ENCODE results near the gene CTDP1. TPM values are rescaled to one million over a fixed set of nuclear protein-coding genes. Genes with fewer than 3 reads are reported as not detected.

CTDP1 gene
- total RNA-seq, 1 experiment from 2014 or later: 20.3 TPM

GRCh38 chr18:79770501-79770815 is 90.9 kb downstream of the CTDP1 start:
- intact Hi-C loops (cut with micrococcal nuclease): no loop called here
- CTCF ChIA-PET: interaction anchor here (0.5 kb wide), 1 partner anchor 181 kb away, joined by 3 read pairs; no protein-coding TSS in a partner anchor
- no peak for DNase-seq (ENCODE audit: unreplicated experiment)
- Mint-ChIP-seq H3K27ac (ENCODE audit: low read depth, unreplicated experiment) (no peak overlapping the region), H3K4me1 (ENCODE audit: insufficient read depth, unreplicated experiment) (no peaks in the 10 kb centered on the region), H3K36me3 (ENCODE audit: insufficient read depth, unreplicated experiment) (no peaks in the 10 kb centered on the region), H3K4me3 (ENCODE audit: unreplicated experiment) (no peak overlapping the region), H3K27me3 (ENCODE audit: insufficient read depth, unreplicated experiment) (peaks cover 22% of the 10 kb centered on the region), H3K9me3 (ENCODE audit: unreplicated experiment) (peaks cover 20% of the 10 kb centered on the region)
- POLR2A ChIA-PET: no interaction called here
- no TSS peak for BruUV-seq (replicated peaks)
- TF ChIP-seq CTCF (IDR thresholded peaks at IDR 0.05; ENCODE audit: unreplicated experiment): no peak

GRCh38 chr18:79770826-79771225 is 91.2 kb downstream of the CTDP1 start:
- POLR2A ChIA-PET: no interaction called here
- TF ChIP-seq CTCF (IDR thresholded peaks at IDR 0.05; ENCODE audit: unreplicated experiment): no peak
- peaks cover 22% of the 10 kb centered on the region for H3K27me3 Mint-ChIP-seq (ENCODE audit: insufficient read depth, unreplicated experiment)
- peaks cover 20% of the 10 kb centered on the region for H3K9me3 Mint-ChIP-seq (ENCODE audit: unreplicated experiment)
- no TSS peak for BruUV-seq (replicated peaks)
- CTCF ChIA-PET: interaction anchor here (0.5 kb wide), 1 partner anchor 182 kb away, joined by 3 read pairs; no protein-coding TSS in a partner anchor
- DNase-seq (ENCODE audit: unreplicated experiment): no peak
- intact Hi-C loops (cut with micrococcal nuclease): no loop called here
- H3K36me3 Mint-ChIP-seq (ENCODE audit: insufficient read depth, unreplicated experiment): no peaks in the 10 kb centered on the region
- H3K27ac Mint-ChIP-seq (ENCODE audit: low read depth, unreplicated experiment): no peak overlapping the region
- no peak overlapping the region for H3K4me3 Mint-ChIP-seq (ENCODE audit: unreplicated experiment)
- no peaks in the 10 kb centered on the region for H3K4me1 Mint-ChIP-seq (ENCODE audit: insufficient read depth, unreplicated experiment)

GRCh38 chr18:79771446-79772107 is 92.0 kb downstream of the CTDP1 start:
- BruUV-seq (replicated peaks): no TSS peak
- Mint-ChIP-seq H3K27me3 (ENCODE audit: insufficient read depth, unreplicated experiment) (peaks cover 24% of the 10 kb centered on the region), H3K4me1 (ENCODE audit: insufficient read depth, unreplicated experiment) (no peaks in the 10 kb centered on the region), H3K27ac (ENCODE audit: low read depth, unreplicated experiment) (no peak overlapping the region), H3K9me3 (ENCODE audit: unreplicated experiment) (peaks cover 20% of the 10 kb centered on the region), H3K4me3 (ENCODE audit: unreplicated experiment) (no peak overlapping the region), H3K36me3 (ENCODE audit: insufficient read depth, unreplicated experiment) (no peaks in the 10 kb centered on the region)
- TF ChIP-seq CTCF (IDR thresholded peaks at IDR 0.05; ENCODE audit: unreplicated experiment): no peak
- ChIA-PET POLR2A (no interaction called here), CTCF (no interaction called here)
- DNase-seq (ENCODE audit: unreplicated experiment): no peak
- intact Hi-C loops (cut with micrococcal nuclease): no loop called here

GRCh38 chr18:79772108-79772864 is 92.7 kb downstream of the CTDP1 start:
- Mint-ChIP-seq H3K4me3 (ENCODE audit: unreplicated experiment) (no peak overlapping the region), H3K27me3 (ENCODE audit: insufficient read depth, unreplicated experiment) (peaks cover 26% of the 10 kb centered on the region), H3K4me1 (ENCODE audit: insufficient read depth, unreplicated experiment) (no peaks in the 10 kb centered on the region), H3K9me3 (ENCODE audit: unreplicated experiment) (peaks cover 18% of the 10 kb centered on the region), H3K27ac (ENCODE audit: low read depth, unreplicated experiment) (no peak overlapping the region), H3K36me3 (ENCODE audit: insufficient read depth, unreplicated experiment) (no peaks in the 10 kb centered on the region)
- intact Hi-C loops (cut with micrococcal nuclease): no loop called here
- no TSS peak for BruUV-seq (replicated peaks)
- TF ChIP-seq CTCF (IDR thresholded peaks at IDR 0.05; ENCODE audit: unreplicated experiment): no peak
- ChIA-PET CTCF (no interaction called here), POLR2A (no interaction called here)
- no peak for DNase-seq (ENCODE audit: unreplicated experiment)
